Breast epithelium (tissue), 4 donors: ENCODE data around the gene PSMB4. TPM values are rescaled to one million over a fixed set of nuclear protein-coding genes. Genes with fewer than 3 reads are reported as not detected.
"Not testable (repeated sequence)": the region's sequence is repeated elsewhere in the genome, so short reads cannot be mapped to it uniquely, and the experiment has no call there.

Experiments
- DNase-seq, 2 donors: peaks; one replicate each; pipeline ENCODE4 v3.0.0-alpha.2; 2019; ENCODE audit warnings: low spot score in 2 of 2
- H3K27ac ChIP-seq, 2 donors: fragments of 200-600 bp; sonication (generic) in 1 of 2; one replicate each; pipeline ENCODE4 v1.5.1; 2016 to 2019; ENCODE audit warnings: mild to moderate bottlenecking in 1 of 2
- H3K27me3 ChIP-seq, 2 donors: fragments of 200-600 bp; sonication (generic) in 1 of 2; one replicate each; pipeline versions ENCODE4 v1.5.1 to v1.6.0; 2017 to 2019; ENCODE audit warnings: control low read depth in 1 of 2, mild to moderate bottlenecking in 1 of 2
- H3K36me3 ChIP-seq: fragments of 200-600 bp; one replicate; pipeline ENCODE4 v1.5.1; 2019
- H3K4me1 ChIP-seq, 2 donors: fragments of 200-600 bp; sonication (generic); one replicate each; pipeline ENCODE4 v1.5.1; 2016 to 2019; ENCODE audit warnings: control low read depth in 1 of 2
- H3K4me3 ChIP-seq, 3 donors: fragments of 200-600 bp; sonication (generic); 1 replicate in 2 of 3; 2 replicates in 1 of 3; pipeline ENCODE4 v1.5.1; 2016 to 2019; ENCODE audit warnings: mild to moderate bottlenecking in 3 of 3, moderate library complexity in 2 of 3
- H3K9me3 ChIP-seq, 2 donors: fragments of 200-600 bp; sonication (generic) in 1 of 2; one replicate each; pipeline ENCODE4 v1.5.1; 2016 to 2019; ENCODE audit warnings: control low read depth in 1 of 2
- CTCF ChIP-seq, 3 donors: fragments of 450-650 bp; IDR thresholded peaks; one replicate each; pipeline ENCODE4 v1.5.1; 2016 to 2017; ENCODE audit warnings: antibody characterized with exemption in 3 of 3, mild to moderate bottlenecking in 3 of 3, moderate library complexity in 3 of 3
- POLR2A ChIP-seq: fragments of 450-650 bp; IDR thresholded peaks from one replicate; pipeline ENCODE4 v1.6.1; 2016; ENCODE audit warnings: antibody characterized with exemption, mild to moderate bottlenecking, moderate library complexity
- POLR2AphosphoS5 ChIP-seq, 3 donors: sonication (generic); formaldehyde crosslinking; IDR thresholded peaks; one replicate each; pipeline ENCODE4 v1.6.1; 2017; ENCODE audit warnings: antibody characterized with exemption in 3 of 3
- intact Hi-C: fragments of 100-400 bp; cut with DNase I; formaldehyde crosslinking; loops from one replicate; pipeline ENCODE4 v1.15.1; 2023; ENCODE audit warnings: low total_unique reads
- total RNA-seq, 3 donors: library from RNA; depleted of rRNA; stranded (reverse); fragments of >200 nt; gene quantifications; one replicate each; pipeline ENCODE4 v1.1.0, GENCODE V29; 2016

PSMB4 gene
- total RNA-seq, 3 donors from 2014 or later: 234 to 270 (median 254) TPM

- intact Hi-C loops: loop anchor here (2.0 kb wide), 1 partner anchor 30 kb away; no protein-coding TSS in a partner anchor
- H3K27me3 ChIP-seq: no peaks in the 10 kb centered on the region
- H3K9me3 ChIP-seq: no peaks in the 10 kb centered on the region
- H3K4me3 ChIP-seq: no peak overlapping the region
- DNase-seq: no peak
- peaks cover 16% of the 10 kb centered on the region for H3K36me3 ChIP-seq
- no peaks in the 10 kb centered on the region for H3K4me1 ChIP-seq
- TF ChIP-seq POLR2A: no peak
- no peak for TF ChIP-seq POLR2AphosphoS5 (IDR thresholded peaks at IDR 0.05)
- no peak overlapping the region for H3K27ac ChIP-seq
Observed at GRCh38 chr1:151425103-151425502, 25.7 kb downstream of the PSMB4 start.

GRCh38 chr1:151428068-151428467 is 28.7 kb downstream of the PSMB4 start:
- intact Hi-C loops: no loop called here
- Histone ChIP-seq H3K4me3 (no peak overlapping the region), H3K27ac (no peak overlapping the region), H3K27me3 (no peaks in the 10 kb centered on the region), H3K9me3 (no peaks in the 10 kb centered on the region), H3K36me3 (peaks cover 8% of the 10 kb centered on the region), H3K4me1 (no peaks in the 10 kb centered on the region)
- TF ChIP-seq POLR2AphosphoS5 (IDR thresholded peaks at IDR 0.05): no peak
- no peak for TF ChIP-seq CTCF (IDR thresholded peaks at IDR 0.05)
- TF ChIP-seq POLR2A: no peak
- DNase-seq: no peak

GRCh38 chr1:151433827-151434226 is 34.5 kb downstream of the PSMB4 start:
- H3K27ac ChIP-seq, H3K27me3 ChIP-seq, intact Hi-C loops, H3K36me3 ChIP-seq, H3K4me1 ChIP-seq, H3K9me3 ChIP-seq, H3K4me3 ChIP-seq, DNase-seq: not testable (repeated sequence)

- no peaks in the 10 kb centered on the region for H3K9me3 ChIP-seq
- H3K27ac ChIP-seq: no peak overlapping the region
- no peaks in the 10 kb centered on the region for H3K27me3 ChIP-seq
- intact Hi-C loops: no loop called here
- DNase-seq: no peak
- no peaks in the 10 kb centered on the region for H3K4me1 ChIP-seq
- peaks cover 3% of the 10 kb centered on the region for H3K36me3 ChIP-seq
- no peak overlapping the region for H3K4me3 ChIP-seq
- no peak for TF ChIP-seq POLR2A
- no peak for TF ChIP-seq POLR2AphosphoS5 (IDR thresholded peaks at IDR 0.05)
- TF ChIP-seq CTCF (IDR thresholded peaks at IDR 0.05): no peak
Observed at GRCh38 chr1:151435174-151435573, 35.8 kb downstream of the PSMB4 start.

- Histone ChIP-seq H3K9me3 (no peaks in the 10 kb centered on the region), H3K4me1 (no peaks in the 10 kb centered on the region), H3K36me3 (no peaks in the 10 kb centered on the region), H3K27ac (no peak overlapping the region), H3K27me3 (no peaks in the 10 kb centered on the region), H3K4me3 (no peak overlapping the region)
- DNase-seq: no peak
- intact Hi-C loops: no loop called here
- TF ChIP-seq POLR2AphosphoS5 (IDR thresholded peaks at IDR 0.05) (no peak), POLR2A (no peak), CTCF (IDR thresholded peaks at IDR 0.05) (no peak)
Observed at GRCh38 chr1:151436985-151437384, 37.6 kb downstream of the PSMB4 start.

- H3K27me3 ChIP-seq, H3K4me3 ChIP-seq, intact Hi-C loops, H3K4me1 ChIP-seq, DNase-seq, H3K9me3 ChIP-seq, H3K36me3 ChIP-seq, H3K27ac ChIP-seq: not testable (repeated sequence)
Observed at GRCh38 chr1:151437396-151437795, 38.0 kb downstream of the PSMB4 start.
